GM19463 (cell line): Measurements from ENCODE around the gene KATNAL2.
"Not testable (repeated sequence)": the region's sequence is repeated elsewhere in the genome, so short reads cannot be mapped to it uniquely, and the experiment has no call there.

ENCODE experiments used
- ATAC-seq: cut with Tn5 transposase; IDR thresholded peaks from one replicate; pipeline ENCODE4 v1.9.1; 2021; ENCODE audit warnings: mild to moderate bottlenecking, moderate library complexity; ENCODE audit not compliant: unreplicated experiment

KATNAL2 gene

DNA sequence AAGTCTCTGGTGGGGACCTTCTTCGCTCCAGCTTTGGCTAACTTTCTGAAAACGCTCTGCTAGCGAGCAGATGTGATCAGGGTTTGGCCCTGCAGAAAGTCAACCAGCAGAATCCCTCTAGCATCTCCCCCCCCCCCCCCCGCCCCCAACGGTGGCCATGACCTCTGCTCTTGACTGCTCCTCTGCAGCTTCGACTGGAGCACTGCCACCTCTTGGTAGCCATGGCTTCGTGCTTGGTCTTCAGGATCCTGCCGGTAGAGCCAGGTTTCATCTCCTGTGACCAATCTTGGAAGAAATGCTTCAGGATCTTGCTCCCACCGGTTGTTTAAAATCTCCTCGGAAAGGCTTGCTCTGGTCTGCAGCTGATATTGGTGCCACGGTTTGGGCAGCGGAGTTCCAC lies 113.5 kb downstream of the KATNAL2 start:
- ATAC-seq: not testable (repeated sequence)

DNA sequence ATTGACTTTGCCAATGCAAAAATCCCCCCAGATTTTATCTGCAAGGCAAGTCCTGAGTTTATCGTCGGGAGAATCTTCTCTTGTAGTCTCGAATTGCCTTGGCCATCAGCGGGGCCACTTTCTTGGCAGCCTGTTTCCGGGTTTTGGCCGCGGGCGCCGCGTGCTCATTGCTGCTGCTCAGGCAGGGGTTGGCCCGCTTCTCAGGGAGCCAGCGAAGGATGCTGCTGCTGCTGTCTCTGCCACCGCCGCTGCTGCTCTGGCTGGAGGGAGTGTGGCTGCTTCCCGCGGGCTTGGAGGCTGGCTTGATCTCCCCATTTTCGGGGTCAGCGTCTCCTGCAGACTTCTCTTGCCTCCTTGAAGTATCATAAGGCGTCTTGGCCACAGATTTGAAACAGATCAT lies 115.5 kb downstream of the KATNAL2 start:
- ATAC-seq: no peak

DNA sequence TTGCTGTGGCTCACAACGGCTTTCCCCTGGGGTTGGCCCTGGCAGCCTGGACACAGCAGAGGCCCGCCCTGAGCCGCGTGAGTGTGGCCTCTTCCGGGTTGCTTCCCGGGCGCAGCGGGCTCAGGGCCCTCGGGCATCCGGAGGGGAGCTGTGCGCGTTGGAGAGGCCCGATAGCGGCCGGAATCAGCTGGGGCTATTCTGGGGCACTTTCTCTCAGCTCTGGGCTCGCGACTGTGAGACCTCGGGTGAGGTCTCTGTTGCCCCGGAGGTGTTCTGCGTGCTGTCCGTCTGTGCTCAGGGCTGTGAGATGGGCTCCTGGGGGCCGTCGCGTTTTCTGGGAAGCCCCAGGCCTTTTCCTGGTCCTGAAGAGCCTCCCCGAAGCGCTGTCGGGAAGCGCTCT lies 117.2 kb downstream of the KATNAL2 start:
- not testable (repeated sequence) for ATAC-seq

DNA sequence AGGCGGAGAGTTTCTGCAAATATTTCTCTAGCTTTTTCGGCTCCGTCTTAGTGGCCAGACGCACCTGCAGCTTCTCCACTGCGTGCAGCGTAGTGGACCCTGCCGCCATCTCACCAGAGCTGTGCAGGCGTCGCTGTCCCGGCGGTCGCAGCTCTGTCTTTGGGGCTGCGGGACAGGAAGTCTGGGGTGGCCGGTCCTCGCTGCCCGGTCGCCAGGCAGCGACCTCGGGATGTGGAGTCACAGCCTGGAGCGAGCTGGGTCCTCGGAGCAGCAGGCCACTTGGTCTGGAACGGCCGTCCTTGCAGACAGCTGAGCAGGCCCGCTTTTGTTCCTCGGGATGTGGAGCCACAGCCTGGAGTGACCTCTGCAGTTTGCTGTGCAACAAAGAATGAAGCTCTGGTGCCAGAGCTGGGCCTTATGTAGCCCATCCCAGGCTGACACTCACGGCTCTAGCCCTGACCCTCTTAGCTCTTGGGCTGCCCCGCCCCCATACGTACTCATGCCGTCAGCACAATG lies 117.8 kb downstream of the KATNAL2 start, which contains the start of gene ELOA2:
TSS of gene ELOA2 (minus strand) at position 466 of the 516 bp plus-strand sequence. CDS start at position 109, 357 bp downstream.
- ATAC-seq: no peak

DNA sequence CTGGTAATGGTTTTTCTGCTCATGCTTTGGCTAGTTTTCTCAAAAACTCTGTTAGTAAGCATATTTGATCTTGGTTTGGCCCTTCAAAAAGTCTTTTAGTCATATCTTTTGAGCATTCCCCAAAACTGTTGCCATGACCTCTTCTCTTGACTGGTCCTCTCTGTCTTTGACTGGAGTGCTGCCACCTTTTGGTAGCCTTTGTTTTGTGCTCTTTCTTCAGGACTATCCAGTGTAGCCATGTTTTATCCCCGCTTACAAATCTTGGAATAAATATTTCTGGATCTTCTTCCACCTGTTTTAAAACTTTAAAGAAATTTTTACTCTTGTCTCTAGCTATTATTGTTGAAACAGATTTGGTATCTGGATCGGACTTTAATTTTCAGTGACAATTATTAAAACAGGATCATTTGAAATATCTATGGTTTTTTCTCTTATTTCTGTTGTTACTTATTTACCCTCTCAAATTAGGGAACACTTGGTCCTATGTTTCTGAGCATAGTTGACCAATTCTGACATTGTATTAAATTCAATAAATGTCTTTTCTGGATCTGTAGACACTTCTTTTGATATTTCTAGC lies 119.0 kb downstream of the KATNAL2 start:
- ATAC-seq: no peak

DNA sequence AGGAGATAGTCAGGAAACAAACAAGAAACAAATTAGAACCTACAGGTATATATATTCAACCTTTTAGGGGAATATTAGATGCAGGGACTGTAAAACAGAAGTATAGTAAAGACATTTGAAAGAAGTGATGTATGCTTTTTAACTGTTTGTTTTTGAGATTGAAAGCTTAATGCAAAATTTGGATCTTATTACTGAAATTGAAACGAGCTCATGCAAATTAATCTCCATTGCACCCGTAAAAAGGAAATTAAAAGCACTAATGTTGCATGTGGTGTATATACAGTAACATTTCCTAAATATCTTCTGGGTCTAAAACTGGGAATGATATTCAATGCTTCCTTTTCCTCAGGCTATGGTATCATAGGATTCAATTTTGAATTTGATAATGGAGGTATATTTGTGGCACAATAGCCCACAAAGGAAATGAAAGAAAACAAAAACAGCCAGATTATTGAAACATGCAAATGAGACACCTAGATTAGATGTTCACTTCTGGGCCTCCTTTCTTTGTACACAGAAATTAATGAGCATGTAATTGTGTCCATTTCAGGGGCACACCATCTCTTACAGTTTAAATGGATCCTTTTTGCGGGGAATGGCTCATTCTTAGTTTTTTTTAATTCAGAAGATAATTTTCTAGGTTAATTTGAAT lies 119.7 kb downstream of the KATNAL2 start:
- ATAC-seq: no peak

DNA sequence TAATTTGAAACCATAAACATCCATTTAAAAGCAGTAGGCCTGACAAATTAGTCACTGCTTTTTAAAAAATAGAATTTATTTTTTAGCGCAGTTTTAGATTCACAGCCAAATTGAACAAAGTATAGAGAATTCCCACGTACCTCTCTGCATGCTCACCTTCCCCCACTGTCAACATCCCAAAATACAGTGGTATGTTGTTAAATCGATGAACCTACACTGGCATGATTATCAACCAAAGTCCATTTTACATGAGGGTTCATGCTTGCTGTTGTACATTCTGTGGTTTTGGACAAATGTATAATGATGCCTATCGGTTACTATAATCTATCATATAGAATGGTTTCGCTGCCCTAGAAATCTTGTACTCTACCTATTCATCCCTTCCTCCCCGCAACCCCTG lies 123.6 kb downstream of the KATNAL2 start:
- ATAC-seq: no peak

DNA sequence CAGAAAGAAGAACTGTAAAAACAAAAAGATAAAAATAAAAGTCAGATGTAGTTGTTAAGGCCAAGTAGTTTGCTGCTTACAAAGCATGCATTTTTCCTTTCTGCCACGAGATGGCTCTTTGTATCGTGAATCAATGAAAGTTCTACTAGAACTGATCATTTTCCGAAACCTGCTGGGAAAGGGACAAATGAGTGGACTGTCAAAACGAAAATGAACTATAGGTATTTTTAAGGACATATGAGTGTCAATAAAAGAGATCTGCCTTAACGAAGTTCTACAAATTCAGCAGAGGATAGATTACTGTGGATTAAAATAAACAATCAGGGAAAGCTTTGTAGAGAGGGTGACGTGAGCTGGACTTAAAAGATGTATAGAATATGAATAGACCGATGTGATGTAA lies 133.1 kb downstream of the KATNAL2 start:
- ATAC-seq: no peak

DNA sequence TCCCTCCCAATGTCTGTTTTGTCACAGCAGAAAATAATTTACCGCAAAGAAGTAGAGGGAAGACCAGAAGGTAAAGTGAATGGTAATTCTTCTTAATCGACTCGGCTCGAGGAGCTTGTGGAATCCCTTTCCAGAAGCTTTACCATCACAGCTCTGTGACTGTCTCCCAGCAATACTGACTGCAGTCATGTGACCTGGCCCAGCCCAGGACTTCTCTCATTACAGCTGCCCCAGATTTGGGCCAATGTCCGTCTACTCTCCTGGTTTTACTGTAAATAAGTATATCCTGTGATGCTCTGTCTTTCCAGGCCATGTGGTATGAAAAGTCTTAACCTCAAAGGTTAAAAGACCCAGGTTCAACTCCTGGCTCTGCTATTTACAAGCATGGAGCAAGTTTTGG lies 137.0 kb downstream of the KATNAL2 start:
- no peak for ATAC-seq

DNA sequence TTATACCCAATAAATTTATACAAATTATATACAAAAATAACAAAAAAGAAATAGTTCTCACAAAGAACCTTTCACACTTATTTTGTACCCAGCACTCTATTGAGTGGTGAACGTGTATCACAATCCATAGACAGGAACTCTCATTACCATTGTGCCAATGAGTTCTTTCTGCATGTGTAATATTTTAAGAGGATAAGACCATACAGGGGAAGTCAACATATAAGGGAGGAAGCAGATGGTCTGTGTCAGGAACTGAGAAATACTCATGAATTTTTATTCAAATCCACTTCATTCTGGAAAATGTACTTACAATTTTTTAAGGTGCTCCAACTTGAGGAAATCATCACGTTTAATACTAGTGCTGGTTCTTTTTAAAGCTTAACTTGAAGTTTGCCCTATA lies 145.1 kb downstream of the KATNAL2 start:
- no peak for ATAC-seq

DNA sequence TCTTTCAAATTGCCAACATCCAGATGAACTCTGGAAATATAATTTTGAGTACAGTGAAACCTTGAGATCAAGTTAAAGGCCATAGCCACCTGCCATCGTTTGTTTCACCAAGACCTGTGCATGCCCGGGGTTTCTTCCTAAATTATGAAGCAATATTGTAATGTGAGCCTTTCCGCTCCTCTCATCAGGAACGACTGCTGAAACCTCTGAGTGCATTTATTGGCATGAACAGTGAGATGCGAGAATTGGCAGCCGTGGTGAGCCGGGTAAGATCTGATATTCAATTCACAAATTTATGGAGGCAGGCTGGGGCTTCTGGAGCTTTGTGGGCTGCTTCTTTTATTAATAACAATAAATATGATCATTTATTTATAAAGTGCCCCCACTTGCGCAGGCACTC lies 145.7 kb downstream of the KATNAL2 start:
- no peak for ATAC-seq

DNA sequence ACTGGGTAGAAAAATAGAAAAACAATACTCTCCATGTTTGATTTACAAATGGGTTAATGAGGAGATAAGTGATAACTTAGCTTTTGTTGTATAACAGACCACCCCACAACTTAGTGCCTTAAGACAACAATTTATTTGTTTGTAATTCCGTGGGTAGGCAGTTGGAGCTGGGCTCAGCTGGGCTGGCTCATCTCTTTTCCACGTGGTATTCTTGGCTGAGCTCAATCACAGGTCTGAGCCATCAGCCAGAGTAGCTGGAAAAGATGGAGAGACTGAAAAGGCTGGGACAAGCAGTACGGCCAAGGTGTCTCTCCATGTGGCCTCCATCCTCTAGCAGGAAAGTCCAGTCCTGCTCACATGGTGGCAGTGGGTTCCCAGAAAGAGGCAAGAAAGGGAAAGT lies 150.2 kb downstream of the KATNAL2 start:
- no peak for ATAC-seq

DNA sequence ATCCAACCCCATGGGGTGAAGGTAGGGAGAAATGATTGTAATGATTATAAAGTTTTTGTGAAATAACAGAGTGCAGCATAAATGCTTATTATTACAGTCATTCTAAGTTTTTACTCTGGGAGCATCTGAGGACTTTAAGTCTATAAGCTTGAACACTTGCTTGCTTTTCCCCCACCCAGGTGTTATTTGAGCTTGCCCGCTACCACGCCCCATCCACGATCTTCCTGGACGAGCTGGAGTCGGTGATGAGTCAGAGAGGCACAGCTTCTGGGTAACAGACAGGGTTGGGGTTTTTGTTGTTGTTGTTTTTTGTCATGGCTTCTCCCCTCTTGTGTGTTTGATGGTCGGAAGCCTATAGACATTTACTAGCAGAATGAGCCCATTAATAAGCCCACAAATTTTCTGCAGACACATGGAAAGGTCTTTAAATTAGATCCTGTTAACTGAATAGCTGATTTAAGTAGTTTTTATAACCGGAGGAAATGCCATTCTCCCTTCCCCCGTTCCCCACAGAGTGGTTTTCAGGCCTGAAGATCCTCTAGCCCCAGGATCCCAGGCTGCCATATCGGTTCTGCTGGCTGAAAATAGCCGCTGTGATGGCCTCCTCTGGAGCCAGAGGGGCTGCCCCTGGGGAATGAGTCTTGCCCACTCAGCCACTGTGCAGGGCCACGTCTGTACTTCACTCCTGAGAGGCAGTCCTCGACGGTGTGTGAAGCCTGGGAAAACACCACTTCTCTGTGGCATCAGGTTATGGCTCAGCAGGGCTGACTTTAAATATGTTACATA lies 157.9 kb downstream of the KATNAL2 start:
- no peak for ATAC-seq

DNA sequence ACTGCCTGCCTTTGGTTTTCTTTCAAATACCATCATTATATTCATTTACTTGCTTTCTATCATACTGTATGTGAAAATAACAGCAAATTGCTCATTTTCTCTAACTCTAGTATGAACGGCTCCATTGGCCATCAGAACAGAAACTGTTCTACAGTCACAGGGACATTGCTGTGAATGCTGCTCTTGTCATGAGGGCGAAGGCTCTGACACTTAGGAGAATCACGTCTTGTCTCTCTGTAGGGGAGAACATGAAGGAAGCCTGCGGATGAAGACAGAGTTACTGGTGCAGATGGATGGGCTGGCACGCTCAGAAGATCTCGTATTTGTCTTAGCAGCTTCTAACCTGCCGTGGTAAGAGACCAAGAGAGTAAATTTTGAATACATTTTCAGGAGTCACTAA lies 159.7 kb downstream of the KATNAL2 start:
- no peak for ATAC-seq

DNA sequence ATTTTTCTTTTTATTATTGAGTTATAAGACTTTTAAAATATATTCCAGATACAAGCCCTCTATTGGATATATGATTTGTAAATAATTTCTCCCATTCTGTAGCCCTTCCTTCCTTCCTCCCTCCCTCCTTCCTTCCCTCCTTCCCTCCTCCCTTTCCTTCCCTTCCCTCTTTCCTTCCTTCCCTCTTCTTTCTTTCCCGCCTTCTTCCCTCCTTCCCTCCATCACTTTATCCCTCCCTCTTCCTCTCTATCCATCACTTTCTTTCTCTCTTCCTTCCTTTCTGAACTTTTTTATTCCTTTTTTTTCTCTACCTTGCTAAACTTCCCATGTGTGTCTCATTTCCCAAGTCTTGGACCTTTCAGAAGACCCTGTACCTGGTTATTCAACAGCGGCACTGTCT lies 163.5 kb downstream of the KATNAL2 start:
- no peak for ATAC-seq

DNA sequence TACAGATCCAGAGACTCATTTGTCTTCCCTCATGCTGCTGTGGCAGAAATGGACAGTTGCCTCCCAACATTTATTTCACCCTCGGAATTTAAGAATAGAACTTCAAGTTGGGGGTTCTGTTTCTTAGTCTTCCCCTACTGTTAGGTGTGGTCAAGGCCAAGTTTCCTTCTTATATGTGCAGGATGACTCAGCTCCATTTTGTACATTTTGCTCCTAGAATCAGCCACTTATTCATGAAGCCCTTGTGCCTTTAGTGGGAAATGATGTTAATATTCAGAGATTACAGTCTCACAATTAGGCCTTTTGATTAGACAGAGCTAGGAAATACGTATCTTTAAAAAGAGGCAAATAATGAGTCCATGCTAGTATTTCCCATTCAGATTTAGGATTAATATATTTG lies 164.2 kb downstream of the KATNAL2 start:
- ATAC-seq: no peak

DNA sequence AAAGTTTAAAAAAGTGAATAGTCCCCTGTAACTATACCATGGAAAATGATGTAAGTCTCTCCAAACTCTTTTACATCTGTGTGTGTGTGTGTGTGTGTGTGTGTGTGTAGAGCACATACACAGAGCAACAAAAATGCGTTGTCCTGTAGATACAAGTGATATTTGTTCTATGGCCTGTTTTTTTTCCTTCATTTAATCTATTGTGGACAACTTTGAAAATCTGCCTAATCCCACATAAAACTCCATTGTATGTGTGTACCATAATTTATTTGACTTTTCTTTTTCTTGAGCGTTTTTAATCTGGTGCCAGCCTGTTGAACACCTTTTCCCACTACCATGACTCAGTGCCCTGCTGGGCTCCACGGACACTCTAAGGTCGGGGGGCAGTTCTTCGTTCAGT lies 170.3 kb downstream of the KATNAL2 start:
- no peak for ATAC-seq

DNA sequence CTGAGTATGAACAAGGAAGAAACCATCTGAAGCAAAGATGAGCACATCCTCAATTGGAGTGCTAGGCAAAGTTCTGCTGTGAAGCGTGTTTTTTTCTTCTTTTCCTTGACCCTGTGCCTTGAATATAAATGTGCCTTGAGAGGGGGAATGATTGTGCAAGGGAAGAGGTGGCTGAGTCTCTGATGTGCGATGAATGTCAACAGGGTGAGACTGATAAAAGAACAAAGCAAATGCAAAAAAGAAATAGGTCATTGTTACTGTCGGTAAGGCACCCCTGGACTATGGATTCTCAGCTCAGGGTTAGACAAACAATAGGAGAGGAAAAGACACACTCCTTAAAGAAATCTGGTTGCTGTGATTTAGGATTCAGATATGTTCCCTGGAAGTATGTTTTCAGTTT lies 178.4 kb downstream of the KATNAL2 start:
- ATAC-seq: no peak

DNA sequence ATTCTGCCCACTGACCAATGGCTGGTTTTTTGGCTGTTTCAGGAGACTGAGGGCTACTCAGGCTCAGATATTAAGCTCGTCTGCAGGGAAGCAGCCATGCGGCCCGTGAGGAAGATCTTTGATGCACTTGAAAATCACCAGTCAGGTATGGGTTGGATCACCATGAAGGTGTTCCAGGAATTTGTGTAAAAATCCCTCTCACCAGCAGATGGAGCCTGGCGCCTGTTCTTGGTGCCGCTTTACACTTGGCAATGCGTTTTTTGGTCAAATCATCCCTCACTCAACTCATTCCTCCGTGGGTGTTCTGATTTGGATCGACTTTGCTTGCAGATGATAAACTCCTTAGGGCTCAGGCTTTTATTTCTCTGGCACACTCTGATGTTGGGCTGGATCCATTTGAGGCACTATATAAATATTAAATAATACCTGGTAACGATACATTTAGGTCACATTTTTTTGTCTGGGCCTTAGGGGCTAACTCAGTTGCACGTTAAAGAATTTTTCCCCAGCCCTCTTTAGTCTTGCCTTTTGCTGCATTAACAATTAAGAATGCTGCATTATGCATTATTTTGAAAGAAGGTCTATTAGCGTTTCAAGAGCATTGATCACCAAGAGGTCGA lies 182.9 kb downstream of the KATNAL2 start:
- no peak for ATAC-seq

DNA sequence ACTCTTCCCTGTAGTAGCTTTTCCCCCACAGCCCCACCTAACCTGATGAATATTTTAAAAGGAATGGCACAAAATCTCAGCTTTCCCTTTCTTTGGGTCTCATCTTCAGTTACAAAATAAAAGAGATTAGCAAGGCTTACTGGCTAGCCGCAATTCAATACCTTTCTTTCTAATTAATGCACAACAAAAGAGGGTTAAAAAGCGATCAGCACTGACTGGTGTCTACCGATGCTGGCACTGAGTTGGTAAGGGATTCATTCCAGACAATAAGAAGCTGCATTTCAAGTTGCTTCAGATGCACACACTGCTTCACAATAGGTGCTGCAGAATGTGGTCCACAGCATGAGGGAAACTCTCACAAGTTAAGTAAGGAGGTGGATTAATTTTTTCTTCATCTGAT lies 191.0 kb downstream of the KATNAL2 start:
- no peak for ATAC-seq

DNA sequence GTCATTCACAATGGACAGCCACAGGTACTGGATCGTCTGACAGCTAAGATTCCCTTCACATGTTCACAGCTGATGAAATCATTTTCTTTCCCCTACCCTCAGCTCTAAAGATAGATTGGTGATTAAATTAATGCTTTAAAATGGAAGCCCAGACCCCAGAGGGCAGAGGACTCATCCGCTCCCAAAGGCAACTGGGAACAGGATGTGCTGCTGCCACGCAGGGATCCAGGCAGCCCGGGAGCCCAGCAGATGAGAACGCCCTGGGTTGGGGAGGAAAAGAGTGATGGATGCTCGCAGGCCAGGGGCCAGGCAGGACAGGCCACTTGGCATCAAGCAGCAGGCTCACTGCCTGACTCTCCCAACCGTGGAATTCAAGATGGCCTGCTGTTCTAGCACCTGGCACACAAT lies 191.6 kb downstream of the KATNAL2 start:
- no peak for ATAC-seq

DNA sequence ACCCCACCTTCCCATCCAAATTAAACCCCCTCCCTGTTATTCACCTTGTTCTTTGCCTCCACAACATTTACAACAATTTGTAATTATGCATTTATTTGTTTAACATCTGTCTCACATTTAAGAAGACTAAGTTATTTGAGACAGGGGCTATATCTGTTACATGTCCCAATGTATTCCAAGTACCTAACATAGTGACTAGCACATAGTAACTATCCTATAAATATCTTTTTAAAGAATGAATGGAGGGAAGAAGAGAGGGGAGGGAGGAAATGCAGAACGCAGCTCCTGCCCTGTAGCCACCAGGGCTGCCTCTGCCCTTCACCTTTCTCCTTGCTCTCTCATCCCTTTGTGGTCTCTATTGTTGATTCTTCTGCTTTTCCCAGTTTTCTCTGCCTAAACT lies 192.3 kb downstream of the KATNAL2 start:
- ATAC-seq: no peak
